ENCODE measurements around the gene PERP. TPM values are rescaled to one million over a fixed set of nuclear protein-coding genes. Genes with fewer than 3 reads are reported as not detected.

PERP gene
- total RNA-seq, 1 experiment from 2014 or later, result 103 TPM

- TF ChIP-seq CTCF (IDR thresholded peaks at IDR 0.05; ENCODE audit: unreplicated experiment), result no peak
- peaks cover 27% of the 10 kb centered on the region for H3K4me1 Mint-ChIP-seq (ENCODE audit: low read depth, unreplicated experiment)
- BruUV-seq (replicated peaks), result TSS peak; percentile 46
- CTCF ChIA-PET, result interaction anchor here (0.6 to 2.5 kb wide), 6 partner anchors 19 to 1495 kb away, joined by 3 to 10 read pairs (median 6); no protein-coding TSS in a partner anchor
- no peaks in the 10 kb centered on the region for H3K9me3 Mint-ChIP-seq (ENCODE audit: low read depth, unreplicated experiment)
- H3K27me3 Mint-ChIP-seq (ENCODE audit: unreplicated experiment), result no peaks in the 10 kb centered on the region
- H3K27ac Mint-ChIP-seq (ENCODE audit: unreplicated experiment), result peak overlapping the region; percentile 94
- peak overlapping the region; percentile 89 for H3K4me3 Mint-ChIP-seq (ENCODE audit: low read depth, unreplicated experiment)
- intact Hi-C loops (cut with micrococcal nuclease; ENCODE audit: unreplicated experiment), result loop anchor here (2.0 to 10.0 kb wide), 3 partner anchors 17 to 399 kb away; no protein-coding TSS in a partner anchor
- peaks cover 40% of the 10 kb centered on the region for H3K36me3 Mint-ChIP-seq (ENCODE audit: insufficient read depth, unreplicated experiment)
- DNase-seq, result no peak
These were observed 1.1 kb downstream of the PERP start for GRCh38 chr6:138105880-138106664.

GRCh38 chr6:138105446-138105845, 1.8 kb downstream of the PERP start:
- peak; percentile 36 for DNase-seq
- H3K36me3 Mint-ChIP-seq (ENCODE audit: insufficient read depth, unreplicated experiment), result peaks cover 40% of the 10 kb centered on the region
- intact Hi-C loops (cut with micrococcal nuclease; ENCODE audit: unreplicated experiment), result loop anchor here (2.0 to 10.0 kb wide), 3 partner anchors 17 to 399 kb away; no protein-coding TSS in a partner anchor
- no TSS peak for BruUV-seq (replicated peaks)
- peak overlapping the region; percentile 89 for H3K4me3 Mint-ChIP-seq (ENCODE audit: low read depth, unreplicated experiment)
- TF ChIP-seq CTCF (IDR thresholded peaks at IDR 0.05; ENCODE audit: unreplicated experiment), result no peak
- H3K9me3 Mint-ChIP-seq (ENCODE audit: low read depth, unreplicated experiment), result no peaks in the 10 kb centered on the region
- H3K27ac Mint-ChIP-seq (ENCODE audit: unreplicated experiment), result peak overlapping the region; percentile 94
- no peaks in the 10 kb centered on the region for H3K27me3 Mint-ChIP-seq (ENCODE audit: unreplicated experiment)
- CTCF ChIA-PET, result interaction anchor here (0.8 to 2.5 kb wide), 6 partner anchors 12 to 105 kb away, joined by 3 to 10 read pairs (median 6); no protein-coding TSS in a partner anchor
- peaks cover 28% of the 10 kb centered on the region for H3K4me1 Mint-ChIP-seq (ENCODE audit: low read depth, unreplicated experiment)

- Mint-ChIP-seq H3K27ac (ENCODE audit: unreplicated experiment) (peak overlapping the region; percentile 94), H3K27me3 (ENCODE audit: unreplicated experiment) (no peaks in the 10 kb centered on the region), H3K36me3 (ENCODE audit: insufficient read depth, unreplicated experiment) (peaks cover 43% of the 10 kb centered on the region), H3K4me1 (ENCODE audit: low read depth, unreplicated experiment) (peaks cover 28% of the 10 kb centered on the region), H3K9me3 (ENCODE audit: low read depth, unreplicated experiment) (no peaks in the 10 kb centered on the region), H3K4me3 (ENCODE audit: low read depth, unreplicated experiment) (peak overlapping the region; percentile 89)
- no TSS peak for BruUV-seq (replicated peaks)
- intact Hi-C loops (cut with micrococcal nuclease; ENCODE audit: unreplicated experiment), result loop anchor here (2.0 to 10.0 kb wide), 3 partner anchors 16 to 400 kb away; no protein-coding TSS in a partner anchor
- TF ChIP-seq CTCF (IDR thresholded peaks at IDR 0.05; ENCODE audit: unreplicated experiment), result no peak
- DNase-seq, result no peak
- CTCF ChIA-PET, result interaction anchor here (0.8 to 2.5 kb wide), 6 partner anchors 12 to 104 kb away, joined by 3 to 10 read pairs (median 6); no protein-coding TSS in a partner anchor
These were observed 2.5 kb downstream of the PERP start for GRCh38 chr6:138104618-138105213.

- intact Hi-C loops (cut with micrococcal nuclease; ENCODE audit: unreplicated experiment), result loop anchor here (2.0 to 10.0 kb wide), 2 partner anchors 15 to 401 kb away; no protein-coding TSS in a partner anchor
- no peaks in the 10 kb centered on the region for H3K9me3 Mint-ChIP-seq (ENCODE audit: low read depth, unreplicated experiment)
- H3K27ac Mint-ChIP-seq (ENCODE audit: unreplicated experiment), result peak overlapping the region; percentile 31
- CTCF ChIA-PET, result no interaction called here
- H3K4me1 Mint-ChIP-seq (ENCODE audit: low read depth, unreplicated experiment), result peaks cover 21% of the 10 kb centered on the region
- DNase-seq, result no peak
- H3K4me3 Mint-ChIP-seq (ENCODE audit: low read depth, unreplicated experiment), result peak overlapping the region; percentile 89
- no peaks in the 10 kb centered on the region for H3K27me3 Mint-ChIP-seq (ENCODE audit: unreplicated experiment)
- H3K36me3 Mint-ChIP-seq (ENCODE audit: insufficient read depth, unreplicated experiment), result peaks cover 42% of the 10 kb centered on the region
- no peak for TF ChIP-seq CTCF (IDR thresholded peaks at IDR 0.05; ENCODE audit: unreplicated experiment)
- no TSS peak for BruUV-seq (replicated peaks)
These were observed 3.3 kb downstream of the PERP start for GRCh38 chr6:138103871-138104270.
